IMR-90 (cell line): Measurements from ENCODE around the gene PRR18. TPM values are rescaled to one million over a fixed set of nuclear protein-coding genes. Genes with fewer than 3 reads are reported as not detected.

ENCODE experiments used
- ATAC-seq: fragments of 200-7000 bp; cut with Tn5 transposase; 2 replicates; pipeline ENCODE4 v1.9.1; 2020; ENCODE audit warnings: low read depth, mild to moderate bottlenecking, moderate library complexity
- BruUV-seq: library from RNA; stranded (reverse); fragments of 400-500 nt; replicated peaks from 2 replicates; lab custom pipeline; 2021; lab: Mats Ljungman, UMichigan
- CTCF ChIA-PET: fragments of 300-600 bp; formaldehyde crosslinking; extraction: SDS; loops from one replicate; lab custom pipeline; 2021; ENCODE audit warnings: antibody characterized with exemption; lab: Yijun Ruan, JAX
- POLR2A ChIA-PET: fragments of 300-600 bp; sonication (Branson Sonifier 250); formaldehyde crosslinking; loops from one replicate; lab custom pipeline; 2022; ENCODE audit warnings: antibody characterized with exemption; ENCODE audit not compliant: unreplicated experiment; lab: Charles Lee
- DNase-seq: peaks from one replicate; pipeline ENCODE4 v3.0.0; 2013
- H2AFZ ChIP-seq: replicated peaks from 2 replicates; pipeline ENCODE3; 2013; ENCODE audit warnings: low read length, mild to moderate bottlenecking; ENCODE audit not compliant: poor library complexity
- H2AK5ac ChIP-seq: 2 replicates; pipeline ENCODE4 v1.6.1; 2013; ENCODE audit warnings: low read depth, low read length, inconsistent platforms
- H2AK9ac ChIP-seq: replicated peaks from 2 replicates; pipeline ENCODE3; 2013; ENCODE audit warnings: mild to moderate bottlenecking, low read depth, low read length, moderate library complexity; ENCODE audit not compliant: poor library complexity
- H2BK120ac ChIP-seq: 2 replicates; pipeline ENCODE4 v1.6.1; 2013; ENCODE audit warnings: low read depth, low read length, inconsistent platforms
- H2BK15ac ChIP-seq: 3 replicates; pipeline ENCODE4 v1.6.1; 2013; ENCODE audit warnings: low read depth, low read length, inconsistent platforms
- H2BK20ac ChIP-seq: 2 replicates; pipeline ENCODE4 v1.6.1; 2013; ENCODE audit warnings: low read depth, mild to moderate bottlenecking, inconsistent platforms, low read length, moderate library complexity
- H2BK5ac ChIP-seq: 2 replicates; pipeline ENCODE4 v1.6.1; 2013; ENCODE audit warnings: mild to moderate bottlenecking, low read depth, low read length, inconsistent platforms; ENCODE audit not compliant: poor library complexity, severe bottlenecking
- H3K14ac ChIP-seq: replicated peaks from 2 replicates; pipeline ENCODE4 v1.6.1; 2013; ENCODE audit warnings: low read depth, low read length, inconsistent platforms
- H3K18ac ChIP-seq: 2 replicates; pipeline ENCODE4 v1.6.1; 2013; ENCODE audit warnings: low read depth, low read length, control low read depth
- H3K23ac ChIP-seq: 2 replicates; pipeline ENCODE4 v1.6.1; 2013; ENCODE audit warnings: low read depth, low read length, inconsistent platforms
- H3K27ac ChIP-seq: 2 replicates; pipeline ENCODE4 v1.5.1; 2013; ENCODE audit warnings: mild to moderate bottlenecking, control low read depth, low read length; ENCODE audit not compliant: insufficient read depth
- H3K27me3 ChIP-seq: 2 replicates; pipeline ENCODE4 v1.6.1; 2013; ENCODE audit warnings: low read length; ENCODE audit not compliant: control insufficient read depth, insufficient read depth
- H3K36me3 ChIP-seq: 2 replicates; pipeline ENCODE4 v1.6.1; 2013; ENCODE audit warnings: low read length, mixed read lengths; ENCODE audit not compliant: control insufficient read depth, insufficient read depth
- H3K4ac ChIP-seq: 2 replicates; pipeline ENCODE4 v1.6.1; 2013; ENCODE audit warnings: low read depth, low read length, inconsistent platforms
- H3K4me1 ChIP-seq: 2 replicates; pipeline ENCODE4 v1.6.1; 2013; ENCODE audit warnings: low read length, mixed read lengths; ENCODE audit not compliant: control insufficient read depth, insufficient read depth
- H3K4me2 ChIP-seq: 2 replicates; pipeline ENCODE4 v1.6.1; 2013; ENCODE audit warnings: low read depth, mild to moderate bottlenecking, control low read depth, low read length, moderate library complexity
- H3K4me3 ChIP-seq: 2 replicates; pipeline ENCODE4 v1.5.1; 2013; ENCODE audit warnings: low read depth, mild to moderate bottlenecking, control low read depth, low read length, moderate library complexity; ENCODE audit not compliant: insufficient read depth
- H3K56ac ChIP-seq: 2 replicates; pipeline ENCODE4 v1.6.1; 2013; ENCODE audit warnings: low read length, inconsistent platforms; ENCODE audit not compliant: insufficient read depth; ENCODE audit errors: extremely low read depth
- H3K79me1 ChIP-seq, 2 experiments: 2 replicates each; pipeline ENCODE4 v1.6.1; 2013; ENCODE audit warnings: low read length in 2 of 2, inconsistent platforms in 1 of 2, low read depth in 1 of 2
- H3K9ac ChIP-seq: 2 replicates; pipeline ENCODE4 v1.6.1; 2013; ENCODE audit warnings: low read depth, low read length, control low read depth
- H3K9me1 ChIP-seq: 2 replicates; pipeline ENCODE4 v1.6.1; 2013; ENCODE audit warnings: low read length, inconsistent platforms; ENCODE audit not compliant: insufficient read depth
- H3K9me3 ChIP-seq: 2 replicates; pipeline ENCODE4 v1.6.1; 2013; ENCODE audit warnings: low read length; ENCODE audit not compliant: control insufficient read depth, insufficient read depth
- H4K20me1 ChIP-seq: 2 replicates; pipeline ENCODE4 v1.6.1; 2013; ENCODE audit warnings: low read length, inconsistent platforms; ENCODE audit not compliant: insufficient read depth
- H4K5ac ChIP-seq: 2 replicates; pipeline ENCODE4 v1.6.1; 2013; ENCODE audit warnings: mild to moderate bottlenecking, low read depth, low read length, control low read depth
- H4K8ac ChIP-seq, 2 experiments: 2 replicates each; pipeline ENCODE4 v1.6.1; 2013; ENCODE audit warnings: low read depth in 2 of 2, low read length in 2 of 2, control low read depth in 1 of 2, inconsistent platforms in 1 of 2
- H4K91ac ChIP-seq: 2 replicates; pipeline ENCODE4 v1.6.1; 2013; ENCODE audit warnings: low read depth, low read length, inconsistent platforms; ENCODE audit not compliant: insufficient read depth
- CEBPB ChIP-seq: IDR thresholded peaks from 2 replicates; pipeline ENCODE4 v1.6.1; 2012; ENCODE audit warnings: low read depth, low read length, improper control_type of control experiment
- POLR2A ChIP-seq: IDR thresholded peaks from 2 replicates; pipeline ENCODE4 v1.6.1; 2012; ENCODE audit warnings: mild to moderate bottlenecking, low read depth, low read length
- RCOR1 ChIP-seq: IDR thresholded peaks from 2 replicates; pipeline ENCODE4 v1.6.1; 2012; ENCODE audit warnings: mild to moderate bottlenecking, low read length, improper control_type of control experiment; ENCODE audit not compliant: insufficient replicate concordance
- WGBS, 2 experiments: methylation state at CpG; one replicate each; pipeline versions ENCODE4 v1.1.5 to v1.1.7; 2013; ENCODE audit warnings: missing lambda C conversion rate in 2 of 2; ENCODE audit not compliant: insufficient read length in 1 of 2; ENCODE audit errors: extremely low coverage in 2 of 2; 5-methylcytosine and 5-hydroxymethylcytosine counted together
- dilution Hi-C: fragments of 300-500 bp; cut with HindIII; formaldehyde crosslinking; loops from one replicate; pipeline ENCODE4 v1.14.3; 2018; ENCODE audit warnings: low sequenced_read_pairs; ENCODE audit not compliant: unreplicated experiment
- in situ Hi-C: fragments of 300-500 bp; cut with MboI; formaldehyde crosslinking; loops from 3 replicates; pipeline ENCODE4 v1.14.3; 2019; ENCODE audit warnings: low sequenced_read_pairs, inconsistent platforms, mixed read lengths
- intact Hi-C: fragments of 100-400 bp; cut with micrococcal nuclease; formaldehyde crosslinking; loops from 2 replicates; pipeline ENCODE4 v1.10.0; 2022
- polyA plus RNA-seq, 3 experiments: library from polyadenylated mRNA; depleted of rRNA; stranded (reverse); fragments of >200 nt; gene quantifications; 2 replicates each; pipeline ENCODE4 v1.2.3, GENCODE V29; 2012; ENCODE audit warnings: low replicate concordance in 1 of 3
- total RNA-seq: library from RNA; depleted of rRNA; stranded (reverse); fragments of >200 nt; gene quantifications from 2 replicates; pipeline ENCODE4 v1.2.3, GENCODE V29; 2012
- TF ChIP-seq, protein P1 (sequence below): fragments of 150-350 bp; IDR thresholded peaks from 2 replicates; pipeline ENCODE4 v1.6.1; 2016; ENCODE audit warnings: low read depth, mild to moderate bottlenecking, low read length, moderate library complexity, borderline replicate concordance

PRR18 gene
- total and polyA plus RNA-seq, 2 of the 4 experiments (the other 2 are of a cell fraction) = not detected

DNA sequence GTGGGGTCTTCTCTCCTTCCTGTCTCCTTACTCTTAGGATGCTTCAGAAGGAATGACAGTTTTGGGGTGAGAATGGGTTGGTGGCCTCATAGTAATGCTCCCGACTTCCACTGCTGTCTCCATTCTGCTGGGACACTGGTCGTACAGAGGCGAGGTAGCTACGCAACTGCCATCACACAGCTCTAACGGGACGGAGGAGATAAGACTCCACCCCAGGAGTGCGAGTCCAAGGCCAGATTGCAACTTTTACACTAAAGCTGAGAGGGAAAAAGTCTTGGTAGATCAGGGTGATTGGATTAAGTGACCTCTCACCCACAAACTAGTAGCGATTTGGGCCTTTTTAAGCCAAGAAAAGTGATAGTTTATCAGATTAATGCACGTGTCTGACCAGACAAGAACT, 1.8 kb upstream of the PRR18 start:
- ATAC-seq (no peak), DNase-seq (no peak)
- Histone ChIP-seq H3K23ac (no peak overlapping the region), H3K14ac (no peak overlapping the region), H2BK15ac (no peak overlapping the region), H2AK5ac (no peak overlapping the region), H3K79me1 (no peaks in the 10 kb centered on the region), H3K27me3 (peaks cover 51% of the 10 kb centered on the region), H4K91ac (no peak overlapping the region), H4K5ac (no peak overlapping the region), H3K56ac (no peak overlapping the region), H2AK9ac (no peak overlapping the region), H3K9me3 (no peaks in the 10 kb centered on the region), H4K20me1 (no peaks in the 10 kb centered on the region), H3K9me1 (no peaks in the 10 kb centered on the region), H3K36me3 (no peaks in the 10 kb centered on the region), H3K4ac (no peak overlapping the region), H3K18ac (no peak overlapping the region), H3K4me3 (no peak overlapping the region), H3K9ac (no peak overlapping the region), H3K4me1 (no peaks in the 10 kb centered on the region; the same call in 1 of the 2 replicates), H3K27ac (no peak overlapping the region), H2BK5ac (no peak overlapping the region), H2BK120ac (no peak overlapping the region), H4K8ac (no peak overlapping the region), H2AFZ (no peak overlapping the region), H2BK20ac (no peak overlapping the region), H3K4me2 (no peak overlapping the region)
- BruUV-seq = no TSS peak
- intact Hi-C loops = no loop called here
- no CpG with 5 or more reads among the region's 9 CpGs for WGBS, 2 experiments
- CTCF ChIA-PET = interaction anchor here (1.5 to 1.6 kb wide), 2 partner anchors 17 to 72 kb away, joined by 3 to 6 read pairs; no protein-coding TSS in a partner anchor
- TF ChIP-seq, protein P1, sequence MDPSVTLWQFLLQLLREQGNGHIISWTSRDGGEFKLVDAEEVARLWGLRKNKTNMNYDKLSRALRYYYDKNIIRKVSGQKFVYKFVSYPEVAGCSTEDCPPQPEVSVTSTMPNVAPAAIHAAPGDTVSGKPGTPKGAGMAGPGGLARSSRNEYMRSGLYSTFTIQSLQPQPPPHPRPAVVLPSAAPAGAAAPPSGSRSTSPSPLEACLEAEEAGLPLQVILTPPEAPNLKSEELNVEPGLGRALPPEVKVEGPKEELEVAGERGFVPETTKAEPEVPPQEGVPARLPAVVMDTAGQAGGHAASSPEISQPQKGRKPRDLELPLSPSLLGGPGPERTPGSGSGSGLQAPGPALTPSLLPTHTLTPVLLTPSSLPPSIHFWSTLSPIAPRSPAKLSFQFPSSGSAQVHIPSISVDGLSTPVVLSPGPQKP = no peak
- TF ChIP-seq POLR2A (no peak), RCOR1 (no peak), CEBPB (no peak)
- POLR2A ChIA-PET = no interaction called here
- in situ Hi-C loops = no loop called here
- dilution Hi-C loops = no loop called here
